Measurements from ENCODE around the gene GAMT.

Gene GAMT

DNA sequence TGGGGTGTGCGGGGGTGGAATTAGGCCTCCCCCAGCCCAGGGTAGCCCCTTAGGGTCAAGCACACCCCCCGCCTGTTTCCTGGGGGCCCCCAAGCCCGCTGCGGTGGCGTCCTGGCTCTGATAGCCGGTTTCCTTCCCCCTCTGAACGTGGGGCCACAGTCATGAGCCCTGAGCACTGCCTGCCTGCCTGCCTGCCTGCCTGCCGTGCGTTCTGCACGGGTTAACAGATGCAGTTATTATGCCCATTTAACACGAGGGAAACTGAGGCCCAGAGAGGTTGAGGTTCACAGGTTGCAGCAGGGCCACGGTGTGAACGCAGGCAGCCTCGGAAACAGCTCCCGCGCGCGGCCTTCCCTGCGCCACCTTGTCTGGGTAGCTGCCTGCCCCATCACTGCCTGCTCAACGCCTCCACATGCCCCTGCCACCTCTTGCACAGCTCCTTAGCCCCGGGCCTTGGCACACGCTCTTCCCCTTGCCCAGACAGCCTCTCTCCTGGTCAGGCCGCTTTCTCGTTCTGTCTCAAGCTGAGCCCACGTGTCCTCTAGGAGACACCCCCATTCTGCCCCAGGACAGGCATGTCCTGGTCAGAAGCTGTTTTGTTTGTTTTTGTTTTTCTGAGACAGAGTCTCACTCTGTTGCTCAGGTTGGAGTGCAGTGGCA lies 1.2 kb upstream of the GAMT start:
- Histone ChIP-seq H4K20me1 (ENCODE audit: insufficient read depth, low read length, poor library complexity, severe bottlenecking) (peaks cover 9% of the 10 kb centered on the region), H3K36me3 (ENCODE audit: insufficient read depth, low read length) (no peaks in the 10 kb centered on the region), H3K9ac (ENCODE audit: low read depth, low read length, poor library complexity, severe bottlenecking) (peak overlapping the region; percentile 28), H3K79me2 (ENCODE audit: insufficient read depth, low read length) (peaks cover 17% of the 10 kb centered on the region), H3F3A (ENCODE audit: low read depth) (no peaks in the 10 kb centered on the region), H3K4me2 (ENCODE audit: low read depth, low read length, poor library complexity, severe bottlenecking) (no peak overlapping the region), H3K9me2 (replicated peaks; ENCODE audit: low read depth, low read length) (no peaks in the 10 kb centered on the region), H3K4me3 (ENCODE audit: low read length, poor library complexity, severe bottlenecking) (no peak overlapping the region), H3K4me1 (ENCODE audit: insufficient read depth, low read length, poor library complexity, severe bottlenecking) (peaks cover 21% of the 10 kb centered on the region), H3K9me3 (ENCODE audit: insufficient read depth, low read depth, low read length) (no peaks in the 10 kb centered on the region), H3K27me3 (ENCODE audit: insufficient read depth, low read length, poor library complexity, severe bottlenecking) (no peaks in the 10 kb centered on the region), H2AFZ (ENCODE audit: low read length) (no peak overlapping the region)
- no peak for TF ChIP-seq EZH2phosphoT487 (IDR thresholded peaks at IDR 0.05; ENCODE audit: borderline replicate concordance)
- TF ChIP-seq, protein P1, sequence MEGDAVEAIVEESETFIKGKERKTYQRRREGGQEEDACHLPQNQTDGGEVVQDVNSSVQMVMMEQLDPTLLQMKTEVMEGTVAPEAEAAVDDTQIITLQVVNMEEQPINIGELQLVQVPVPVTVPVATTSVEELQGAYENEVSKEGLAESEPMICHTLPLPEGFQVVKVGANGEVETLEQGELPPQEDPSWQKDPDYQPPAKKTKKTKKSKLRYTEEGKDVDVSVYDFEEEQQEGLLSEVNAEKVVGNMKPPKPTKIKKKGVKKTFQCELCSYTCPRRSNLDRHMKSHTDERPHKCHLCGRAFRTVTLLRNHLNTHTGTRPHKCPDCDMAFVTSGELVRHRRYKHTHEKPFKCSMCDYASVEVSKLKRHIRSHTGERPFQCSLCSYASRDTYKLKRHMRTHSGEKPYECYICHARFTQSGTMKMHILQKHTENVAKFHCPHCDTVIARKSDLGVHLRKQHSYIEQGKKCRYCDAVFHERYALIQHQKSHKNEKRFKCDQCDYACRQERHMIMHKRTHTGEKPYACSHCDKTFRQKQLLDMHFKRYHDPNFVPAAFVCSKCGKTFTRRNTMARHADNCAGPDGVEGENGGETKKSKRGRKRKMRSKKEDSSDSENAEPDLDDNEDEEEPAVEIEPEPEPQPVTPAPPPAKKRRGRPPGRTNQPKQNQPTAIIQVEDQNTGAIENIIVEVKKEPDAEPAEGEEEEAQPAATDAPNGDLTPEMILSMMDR (conservative IDR thresholded peaks at IDR 0.05; ENCODE audit: low read length), result no peak

GRCh38 chr19:1401889-1402217 lies 511 bp upstream of the GAMT start:
- Histone ChIP-seq H3K9me3 (ENCODE audit: insufficient read depth, low read depth, low read length) (no peaks in the 10 kb centered on the region), H3K4me1 (ENCODE audit: insufficient read depth, low read length, poor library complexity, severe bottlenecking) (peaks cover 20% of the 10 kb centered on the region), H2AFZ (ENCODE audit: low read length) (peak overlapping the region; percentile 83), H3K9ac (ENCODE audit: low read depth, low read length, poor library complexity, severe bottlenecking) (peak overlapping the region; percentile 83), H3K9me2 (replicated peaks; ENCODE audit: low read depth, low read length) (no peaks in the 10 kb centered on the region), H3K4me2 (ENCODE audit: low read depth, low read length, poor library complexity, severe bottlenecking) (peak overlapping the region; percentile 84), H4K20me1 (ENCODE audit: insufficient read depth, low read length, poor library complexity, severe bottlenecking) (peaks cover 9% of the 10 kb centered on the region), H3K79me2 (ENCODE audit: insufficient read depth, low read length) (peaks cover 16% of the 10 kb centered on the region), H3K4me3 (ENCODE audit: low read length, poor library complexity, severe bottlenecking) (peak overlapping the region; percentile 91), H3K36me3 (ENCODE audit: insufficient read depth, low read length) (no peaks in the 10 kb centered on the region), H3F3A (ENCODE audit: low read depth) (no peaks in the 10 kb centered on the region), H3K27me3 (ENCODE audit: insufficient read depth, low read length, poor library complexity, severe bottlenecking) (no peaks in the 10 kb centered on the region)
- TF ChIP-seq, protein P1 (conservative IDR thresholded peaks at IDR 0.05; ENCODE audit: low read length), result no peak; the same call in 1 of the 2 replicates
- no peak for TF ChIP-seq EZH2phosphoT487 (IDR thresholded peaks at IDR 0.05; ENCODE audit: borderline replicate concordance)

GRCh38 chr19:1400281-1401137 lies 833 bp downstream of the GAMT start:
- Histone ChIP-seq H3K9me3 (ENCODE audit: insufficient read depth, low read depth, low read length) (no peaks in the 10 kb centered on the region), H3K9ac (ENCODE audit: low read depth, low read length, poor library complexity, severe bottlenecking) (peak overlapping the region; percentile 83), H3K79me2 (ENCODE audit: insufficient read depth, low read length) (peaks cover 16% of the 10 kb centered on the region), H3K36me3 (ENCODE audit: insufficient read depth, low read length) (no peaks in the 10 kb centered on the region), H3K4me2 (ENCODE audit: low read depth, low read length, poor library complexity, severe bottlenecking) (peak overlapping the region; percentile 84), H3K27me3 (ENCODE audit: insufficient read depth, low read length, poor library complexity, severe bottlenecking) (no peaks in the 10 kb centered on the region), H3K4me1 (ENCODE audit: insufficient read depth, low read length, poor library complexity, severe bottlenecking) (peaks cover 13% of the 10 kb centered on the region), H3K9me2 (replicated peaks; ENCODE audit: low read depth, low read length) (no peaks in the 10 kb centered on the region), H2AFZ (ENCODE audit: low read length) (peak overlapping the region; percentile 83; the same call in 1 of the 2 replicates), H4K20me1 (ENCODE audit: insufficient read depth, low read length, poor library complexity, severe bottlenecking) (peaks cover 9% of the 10 kb centered on the region), H3K4me3 (ENCODE audit: low read length, poor library complexity, severe bottlenecking) (peak overlapping the region; percentile 91), H3F3A (ENCODE audit: low read depth) (no peaks in the 10 kb centered on the region)
- TF ChIP-seq EZH2phosphoT487 (IDR thresholded peaks at IDR 0.05; ENCODE audit: borderline replicate concordance), result no peak
- TF ChIP-seq, protein P1 (conservative IDR thresholded peaks at IDR 0.05; ENCODE audit: low read length), result no peak
